GM12878 (cell line): ENCODE data around the gene TLE3. TPM values are rescaled to one million over a fixed set of nuclear protein-coding genes. Genes with fewer than 3 reads are reported as not detected.

Experiments used
- ATAC-seq: fragments of 200-7000 bp; cut with Tn5 transposase; 3 replicates; pipeline ENCODE4 v1.9.1; 2020; ENCODE audit warnings: mild to moderate bottlenecking, moderate library complexity
- BruUV-seq: library from RNA; stranded (reverse); fragments of 400-500 nt; replicated peaks from 2 replicates; lab custom pipeline; 2021; lab: Mats Ljungman, UMichigan
- CTCF ChIA-PET: fragments of 300-600 bp; sonication (Branson Sonifier 250); formaldehyde crosslinking; extraction: SDS; loops from one replicate; lab custom pipeline; 2021; ENCODE audit warnings: inconsistent platforms; lab: Yijun Ruan, JAX
- POLR2A ChIA-PET: fragments of 350-600 bp; formaldehyde crosslinking; extraction: SDS; loops from one replicate; lab custom pipeline; 2021; ENCODE audit warnings: inconsistent platforms; lab: Charles Lee
- RAD21 ChIA-PET: fragments of 300-600 bp; sonication (Branson Sonifier 250); formaldehyde crosslinking; loops from one replicate; lab custom pipeline; 2023; ENCODE audit warnings: antibody characterized with exemption; ENCODE audit not compliant: unreplicated experiment; lab: Charles Lee
- SMC1A ChIA-PET: fragments of 300-600 bp; sonication (Branson Sonifier 250); formaldehyde crosslinking; loops from one replicate; lab custom pipeline; 2023; ENCODE audit not compliant: unreplicated experiment, uncharacterized antibody; lab: Charles Lee
- DNase-seq: peaks from one replicate; pipeline ENCODE4 v3.0.0-alpha.2; 2011; ENCODE audit warnings: low read depth, low spot score
- FAIRE-seq: peaks from 3 replicates; lab custom pipeline; 2011; peaks lifted over from hg19 to GRCh38; lab: Jason Lieb, UNC
- H2AFZ ChIP-seq: 2 replicates; pipeline ENCODE4 v1.6.0; 2011; ENCODE audit warnings: low read depth, low read length, control low read depth; ENCODE audit not compliant: control insufficient read depth
- H3K27ac ChIP-seq: 2 replicates; pipeline ENCODE4 v1.5.1; 2011; ENCODE audit warnings: control low read depth; ENCODE audit not compliant: control insufficient read depth, insufficient read depth
- H3K27me3 ChIP-seq, 2 experiments: replicated peaks in 1 of 2; 2 replicates each; pipeline versions ENCODE4 v1.6.0 to v1.6.1; 2011; ENCODE audit warnings: low read length in 1 of 2; ENCODE audit not compliant: control insufficient read depth in 2 of 2, insufficient read depth in 2 of 2
- H3K36me3 ChIP-seq, 2 experiments: 2 replicates each; pipeline ENCODE4 v1.5.1; 2011; ENCODE audit warnings: low read length in 1 of 2; ENCODE audit not compliant: control insufficient read depth in 2 of 2, insufficient read depth in 2 of 2
- H3K4me1 ChIP-seq: 2 replicates; pipeline ENCODE4 v1.6.1; 2011; ENCODE audit warnings: mild to moderate bottlenecking, low read length, moderate library complexity, mixed read lengths; ENCODE audit not compliant: control insufficient read depth, insufficient read depth
- H3K4me2 ChIP-seq: 2 replicates; pipeline ENCODE4 v1.6.0; 2011; ENCODE audit warnings: control low read depth; ENCODE audit not compliant: control insufficient read depth, insufficient read depth
- H3K4me3 ChIP-seq: fragments of 200-600 bp; sonication (generic); 2 replicates; pipeline ENCODE4 v1.5.1; 2016
- H3K79me2 ChIP-seq: 2 replicates; pipeline ENCODE4 v1.6.0; 2011; ENCODE audit warnings: low read length; ENCODE audit not compliant: control insufficient read depth, insufficient read depth
- H3K9ac ChIP-seq: 2 replicates; pipeline ENCODE4 v1.8.0; 2011; ENCODE audit warnings: low read length, control low read depth, mixed read lengths; ENCODE audit not compliant: control insufficient read depth, insufficient read depth
- H3K9me3 ChIP-seq: replicated peaks from 3 replicates; pipeline ENCODE4 v1.5.1; 2011; ENCODE audit warnings: mild to moderate bottlenecking, low read length; ENCODE audit not compliant: control insufficient read depth, insufficient read depth
- H4K20me1 ChIP-seq: 2 replicates; pipeline ENCODE4 v1.6.0; 2011; ENCODE audit not compliant: control insufficient read depth, insufficient read depth
- BCL11A ChIP-seq: IDR thresholded peaks from 2 replicates; pipeline ENCODE4 v1.6.1; 2011; ENCODE audit warnings: low read depth, low read length
- CBX5 ChIP-seq: sonication (generic); IDR thresholded peaks from 2 replicates; pipeline ENCODE4 v1.6.1; 2016; ENCODE audit warnings: low read depth, moderate library complexity, mild to moderate bottlenecking, inconsistent platforms
- CHD4 ChIP-seq: fragments of 200-600 bp; sonication (generic); IDR thresholded peaks from 2 replicates; pipeline ENCODE4 v1.6.1; 2016; ENCODE audit warnings: mild to moderate bottlenecking
- GATAD2B ChIP-seq: fragments of 450-650 bp; conservative IDR thresholded peaks from 2 replicates; pipeline ENCODE4 v1.6.1; 2017; ENCODE audit warnings: low read depth, mild to moderate bottlenecking, moderate library complexity
- HCFC1 ChIP-seq: fragments of 150-350 bp; IDR thresholded peaks from 2 replicates; pipeline ENCODE4 v1.6.1; 2014; ENCODE audit warnings: low read length
- JUND ChIP-seq: IDR thresholded peaks from 2 replicates; pipeline ENCODE4 v1.6.1; 2012; ENCODE audit warnings: low read depth, mild to moderate bottlenecking, low read length, improper control_type of control experiment, moderate library complexity
- MTA2 ChIP-seq: fragments of 450-650 bp; IDR thresholded peaks from 2 replicates; pipeline ENCODE4 v1.6.1; 2016; ENCODE audit warnings: low read depth, mild to moderate bottlenecking, moderate library complexity
- NR2C2 ChIP-seq: IDR thresholded peaks from 2 replicates; pipeline ENCODE4 v1.6.1; 2011; ENCODE audit warnings: borderline replicate concordance, low read depth; ENCODE audit not compliant: control insufficient read depth, insufficient read length
- NR2F1 ChIP-seq: fragments of 450-650 bp; conservative IDR thresholded peaks from 2 replicates; pipeline ENCODE4 v1.6.1; 2017; ENCODE audit warnings: mild to moderate bottlenecking
- SRF ChIP-seq, 2 experiments: IDR thresholded peaks; 2 replicates each; pipeline ENCODE4 v1.6.1; 2011; ENCODE audit warnings: low read depth in 2 of 2, low read length in 2 of 2, mild to moderate bottlenecking in 1 of 2, moderate library complexity in 1 of 2
- WGBS: methylation state at CpG from one replicate; pipeline ENCODE4 v1.1.6; 2016; ENCODE audit warnings: low lambda C conversion rate; ENCODE audit not compliant: insufficient replicate concordance, insufficient coverage; ENCODE audit errors: missing lambda C conversion rate; 5-methylcytosine and 5-hydroxymethylcytosine counted together
- in situ Hi-C: fragments of 300-500 bp; cut with MboI; formaldehyde crosslinking; loops from 9 replicates; pipeline ENCODE4 v1.14.3; 2018; ENCODE audit warnings: mixed read lengths
- intact Hi-C: fragments of 100-400 bp; cut with micrococcal nuclease; formaldehyde crosslinking; loops from one replicate; pipeline ENCODE4 v1.14.2; 2022; ENCODE audit not compliant: unreplicated experiment
- polyA plus RNA-seq, 11 experiments: library from polyadenylated mRNA; depleted of rRNA in 4 of 11; unstranded in 6 of 11; stranded (reverse) in 5 of 11; fragments of >200 nt; fragmentation: Nextera tagmentation in 4 of 11; fragmentation: Illumina TruSeq in 1 of 11; extraction: Ambion mirVana in 4 of 11; extraction: Trizol in 1 of 11; gene quantifications; 1 replicate in 1 of 11; 2 replicates in 10 of 11; pipeline versions ENCODE4 v1.2.1 to v1.2.3, GENCODE V29; 2011 to 2016; ENCODE audit warnings: inconsistent platforms in 2 of 11, missing spikeins in 2 of 11, low read depth in 1 of 11
- total RNA-seq, 4 experiments: library from RNA; depleted of rRNA in 3 of 4; stranded (reverse); fragments of >200 nt in 3 of 4; fragmentation: Illumina TruSeq in 1 of 4; extraction: Trizol in 1 of 4; gene quantifications; 2 replicates each; pipeline versions ENCODE4 v1.2.1 to v1.2.3, GENCODE V29; 2013 to 2021
- TF ChIP-seq, protein P1 (sequence below): fragments of 450-650 bp; IDR thresholded peaks from 2 replicates; pipeline ENCODE4 v1.6.1; 2017; ENCODE audit warnings: borderline replicate concordance

Gene TLE3
- total and polyA plus RNA-seq, 10 of the 15 experiments (the other 5 are each of a cell fraction or from before 2014, with no cell fraction given): 1.2 to 65.5 (median 9.7) TPM

GRCh38 chr15:70109531-70109930 is 11.8 kb upstream of the TLE3 start:
- no peak overlapping the region for H3K27ac ChIP-seq

More at GRCh38 chr15:70109531-70109930, 11.8 kb upstream of the TLE3 start:
- Histone ChIP-seq H3K4me2 (no peak overlapping the region), H3K9me3 (no peaks in the 10 kb centered on the region), H3K9ac (no peak overlapping the region), H3K4me1 (peaks cover 9% of the 10 kb centered on the region; the same call in 1 of the 2 replicates), H2AFZ (no peak overlapping the region), H4K20me1 (no peaks in the 10 kb centered on the region), H3K79me2 (no peaks in the 10 kb centered on the region), H3K4me3 (no peak overlapping the region), H3K27me3 (0 out of 4 replicates have a peak, but pooled peaks cover 0 to 1% of the 10 kb centered on the region in 2 experiments), H3K36me3 (no peaks in the 10 kb centered on the region)
- in situ Hi-C loops: no loop called here
- no peak for DNase-seq
- WGBS: 74% methylated on average over 3 of the region's 3 CpGs
- RAD21 ChIA-PET: interaction anchor here (0.9 kb wide), 1 partner anchor 191 kb away, joined by 3 read pairs; no protein-coding TSS in a partner anchor
- CTCF ChIA-PET: interaction anchor here (0.5 kb wide), 1 partner anchor 357 kb away, joined by 3 read pairs; no protein-coding TSS in a partner anchor
- TF ChIP-seq HCFC1: no peak
- TF ChIP-seq BCL11A: no peak
- TF ChIP-seq MTA2: no peak
- no peak for TF ChIP-seq SRF (IDR thresholded peaks at IDR 0.05; ENCODE audit: low read depth in 2 of 2, low read length in 2 of 2)
- TF ChIP-seq JUND: no peak
- no peak for TF ChIP-seq CBX5
- TF ChIP-seq GATAD2B: no peak
- TF ChIP-seq NR2F1: no peak
- TF ChIP-seq CHD4: no peak
- no peak for TF ChIP-seq NR2C2
- TF ChIP-seq, protein P1, sequence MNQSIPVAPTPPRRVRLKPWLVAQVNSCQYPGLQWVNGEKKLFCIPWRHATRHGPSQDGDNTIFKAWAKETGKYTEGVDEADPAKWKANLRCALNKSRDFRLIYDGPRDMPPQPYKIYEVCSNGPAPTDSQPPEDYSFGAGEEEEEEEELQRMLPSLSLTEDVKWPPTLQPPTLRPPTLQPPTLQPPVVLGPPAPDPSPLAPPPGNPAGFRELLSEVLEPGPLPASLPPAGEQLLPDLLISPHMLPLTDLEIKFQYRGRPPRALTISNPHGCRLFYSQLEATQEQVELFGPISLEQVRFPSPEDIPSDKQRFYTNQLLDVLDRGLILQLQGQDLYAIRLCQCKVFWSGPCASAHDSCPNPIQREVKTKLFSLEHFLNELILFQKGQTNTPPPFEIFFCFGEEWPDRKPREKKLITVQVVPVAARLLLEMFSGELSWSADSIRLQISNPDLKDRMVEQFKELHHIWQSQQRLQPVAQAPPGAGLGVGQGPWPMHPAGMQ: no peak
- ATAC-seq: no peak
- POLR2A ChIA-PET: no interaction called here
- SMC1A ChIA-PET: interaction anchor here (1.1 kb wide), 2 partner anchors 16 to 93 kb away, joined by 3 read pairs; no protein-coding TSS in a partner anchor
- no peak for FAIRE-seq
- intact Hi-C loops: no loop called here
- BruUV-seq: no TSS peak
